GM18867 (cell line): Measurements from ENCODE around the gene WDR70.
"Not testable (repeated sequence)": the region's sequence is repeated elsewhere in the genome, so short reads cannot be mapped to it uniquely, and the experiment has no call there.

Source experiments
- ATAC-seq: cut with Tn5 transposase; IDR thresholded peaks from one replicate; pipeline ENCODE4 v1.9.1; 2021; ENCODE audit warnings: mild to moderate bottlenecking, moderate library complexity; ENCODE audit not compliant: unreplicated experiment

Gene WDR70

DNA sequence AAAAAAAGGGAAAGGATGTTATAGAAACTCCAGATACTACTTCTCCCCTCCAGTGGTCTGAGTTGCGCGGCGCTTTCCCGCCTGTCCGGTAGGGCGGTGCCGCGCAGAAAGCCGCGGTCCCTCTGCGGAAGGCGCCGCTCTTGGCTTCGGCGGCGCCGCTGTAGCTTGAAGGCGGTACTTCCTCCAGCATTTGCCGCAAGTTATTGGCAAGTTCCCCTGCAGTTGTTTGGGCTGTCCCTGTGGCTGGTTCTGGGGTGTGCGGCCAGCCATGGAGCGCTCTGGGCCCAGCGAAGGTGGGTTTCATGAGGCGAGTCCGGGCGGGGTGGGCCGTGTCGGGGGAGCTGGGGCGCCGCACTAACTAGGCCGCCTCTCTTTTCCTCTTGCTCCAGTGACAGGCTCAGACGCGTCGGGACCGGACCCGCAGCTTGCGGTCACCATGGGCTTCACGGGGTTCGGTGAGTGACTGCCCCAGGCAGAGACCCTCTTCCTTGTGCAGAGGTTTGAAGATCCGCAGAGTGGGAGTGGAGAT is at the start of gene WDR70:
TSS of gene WDR70 (plus strand) at position 219 of the 529 bp plus-strand sequence. CDS start at position 269, 50 bp downstream.
- ATAC-seq, result peak; percentile 100

DNA sequence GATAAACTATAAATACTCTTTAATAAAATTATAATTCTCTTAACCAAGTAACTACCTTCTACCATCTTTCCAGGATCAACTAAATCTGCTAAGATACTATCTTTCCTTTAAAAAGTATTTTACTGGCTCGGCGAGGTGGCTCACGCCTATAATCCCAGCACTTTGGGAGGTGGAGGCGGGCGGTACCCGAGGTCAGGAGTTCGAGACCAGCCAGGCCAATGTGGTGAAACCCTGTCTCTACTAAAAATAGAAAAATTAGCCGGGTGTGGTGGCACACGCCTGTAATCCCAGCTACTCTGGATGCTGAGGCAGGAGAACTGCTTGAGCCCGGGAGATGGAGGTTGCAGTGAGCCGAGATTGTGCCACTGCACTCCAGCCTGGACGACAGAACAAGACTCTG is 44.4 kb upstream of the WDR70 start:
- not testable (repeated sequence) for ATAC-seq

DNA sequence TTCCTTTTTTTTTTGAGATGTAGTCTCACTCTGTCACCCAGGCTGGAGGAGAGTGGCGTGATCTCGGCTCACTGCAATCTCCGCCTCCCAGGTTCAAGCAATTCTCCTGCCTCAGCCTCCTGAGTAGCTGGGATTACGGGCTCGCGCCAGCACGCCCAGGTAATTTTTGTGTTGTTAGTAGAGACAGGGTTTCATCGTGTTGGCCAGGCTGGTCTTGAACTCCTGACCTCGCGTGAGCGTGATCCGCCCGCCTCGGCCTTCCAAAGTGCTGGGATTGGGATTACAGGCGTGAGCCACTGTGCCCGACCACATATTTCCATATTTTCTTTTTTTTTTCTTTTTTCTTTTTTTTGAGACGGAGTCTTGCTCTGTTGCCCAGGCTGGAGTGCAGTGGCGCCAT is 36.4 kb upstream of the WDR70 start:
- ATAC-seq, result not testable (repeated sequence)

DNA sequence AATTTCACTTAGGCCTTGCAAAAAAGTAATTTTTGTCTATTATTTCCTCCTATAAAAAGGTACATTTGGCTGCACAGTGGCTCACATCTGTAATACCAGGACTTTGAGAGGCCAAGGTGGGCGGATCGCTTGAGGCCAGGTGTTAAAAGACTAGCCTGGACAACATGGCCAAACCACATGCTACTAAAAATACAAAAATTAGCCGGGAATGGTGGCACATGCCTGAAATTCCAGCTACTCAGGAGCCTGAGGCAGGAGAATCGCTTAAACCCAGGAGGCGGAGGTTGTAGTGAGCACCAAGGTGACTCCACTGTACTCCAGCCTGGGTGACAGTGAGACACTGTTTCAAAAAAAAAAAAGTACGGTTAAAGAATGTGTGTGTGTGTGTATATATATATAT is 24.0 kb upstream of the WDR70 start:
- no peak for ATAC-seq

DNA sequence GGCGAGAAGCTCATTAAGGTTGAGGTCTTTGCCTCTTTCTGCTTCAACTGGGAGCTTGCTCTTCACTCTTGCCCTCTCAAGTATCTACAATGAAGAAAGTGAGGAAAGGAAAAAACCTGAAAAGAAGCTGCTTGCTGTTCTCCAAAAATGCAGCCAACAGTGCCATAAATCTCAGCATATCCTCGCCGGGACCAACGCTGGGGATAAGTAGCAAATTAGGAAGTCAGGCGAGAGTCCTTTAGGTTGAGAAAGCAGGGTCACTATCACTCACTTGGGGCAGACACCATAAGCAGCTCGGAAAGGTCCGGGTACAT is 8.6 kb upstream of the WDR70 start:
- ATAC-seq, result no peak

DNA sequence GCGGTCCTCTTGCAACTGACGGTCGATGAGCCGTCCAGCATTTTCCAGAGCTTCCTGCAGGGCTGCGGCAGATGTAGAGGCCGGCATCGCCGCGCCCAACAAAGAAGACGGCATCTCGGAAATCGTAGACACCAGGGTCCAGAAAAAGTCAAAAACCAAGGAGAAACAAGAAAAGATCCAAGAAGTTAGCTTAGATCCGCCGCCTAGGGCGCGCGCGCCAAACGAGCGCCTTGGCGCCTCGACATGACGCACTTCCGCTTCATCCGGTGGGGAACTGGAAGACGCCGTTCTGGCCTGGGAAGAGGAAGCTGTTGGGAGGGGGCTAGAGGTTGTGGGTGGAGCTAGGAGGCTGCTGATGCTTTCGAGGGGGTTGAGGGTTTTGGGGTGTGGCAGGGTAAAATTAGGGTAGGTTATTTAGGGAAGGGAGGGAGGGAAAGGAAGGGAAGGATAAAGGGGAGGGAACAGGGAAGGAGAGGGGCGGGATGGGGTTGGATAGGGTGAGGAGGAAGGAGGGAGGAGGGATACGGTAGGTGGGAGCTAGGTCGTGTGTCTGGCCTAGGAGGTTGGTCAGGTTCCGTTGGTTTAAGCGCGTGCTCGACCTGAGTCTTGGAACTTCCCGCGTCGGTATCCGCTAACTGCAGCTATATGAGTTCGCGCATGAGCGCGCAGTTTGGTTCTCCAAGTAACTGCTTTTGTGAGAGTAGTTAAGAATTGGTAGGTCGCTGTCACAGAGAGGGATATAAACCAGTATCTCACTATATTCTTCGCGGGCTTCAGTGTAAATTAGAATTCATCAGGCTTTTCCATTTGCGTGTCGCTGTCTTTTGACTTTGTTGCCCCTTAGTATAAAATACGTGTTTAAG is 8.0 kb upstream of the WDR70 start, which contains the start of gene NUP155:
TSS of gene NUP155 (minus strand) at position 243 of the 863 bp plus-strand sequence. CDS start at position 114, 129 bp downstream.
- ATAC-seq, result peak; percentile 91

DNA sequence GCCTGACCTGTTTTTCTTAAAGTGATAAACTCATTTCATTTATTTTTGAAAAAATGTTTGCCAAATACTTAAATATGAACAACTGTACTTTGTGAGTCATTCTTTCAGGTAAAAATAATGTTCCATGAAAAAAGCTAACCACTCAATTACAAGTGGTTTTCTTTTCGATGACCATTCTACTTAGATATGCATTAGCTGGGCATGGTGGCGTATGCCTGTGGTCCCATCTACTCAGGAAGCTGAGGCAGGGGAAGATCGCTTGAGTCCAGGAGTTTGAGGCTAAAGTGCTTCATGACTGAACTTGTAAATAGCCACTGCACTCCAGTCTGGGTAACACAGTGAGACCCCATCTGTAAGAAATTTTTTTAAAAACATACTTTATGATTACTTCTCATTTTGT is 4.0 kb upstream of the WDR70 start:
- no peak for ATAC-seq

DNA sequence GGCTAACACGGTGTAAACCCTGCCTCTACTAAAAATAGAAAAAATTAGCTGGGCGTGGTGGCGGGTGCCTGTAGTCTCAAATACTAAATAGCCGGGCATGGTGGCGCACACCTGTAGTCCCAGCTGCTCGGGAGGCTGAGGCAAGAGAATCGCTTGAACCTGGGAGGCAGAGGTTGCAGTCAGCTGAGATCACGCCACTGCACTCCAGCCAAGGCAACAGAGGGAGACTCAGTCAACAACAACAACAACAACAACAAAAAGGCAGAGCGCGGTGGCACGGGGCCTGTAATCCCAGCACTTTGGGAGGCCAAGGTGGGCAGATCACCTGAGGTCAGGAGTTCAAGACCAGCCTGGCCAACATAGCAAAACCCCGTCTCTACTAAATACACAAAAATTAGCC is 1.1 kb upstream of the WDR70 start:
- ATAC-seq, result not testable (repeated sequence)

DNA sequence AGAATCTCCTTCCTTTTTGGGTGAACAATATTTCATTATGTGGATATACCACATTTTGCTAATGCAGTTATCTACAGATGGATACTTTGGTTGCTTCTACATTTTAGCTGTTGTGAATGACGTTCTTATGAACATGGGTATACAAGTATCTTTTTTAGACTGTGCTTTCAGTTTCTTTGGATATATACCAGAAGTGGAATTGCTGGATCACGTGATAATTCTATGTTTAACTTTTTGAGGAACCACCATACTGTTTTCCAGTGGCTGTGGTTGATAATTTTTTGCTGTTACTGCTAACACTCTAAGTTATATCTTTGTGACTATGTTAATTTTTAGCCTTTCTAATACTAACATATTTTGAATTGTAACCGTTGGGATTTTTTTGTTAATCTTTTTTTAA is 12.5 kb downstream of the WDR70 start:
- no peak for ATAC-seq

DNA sequence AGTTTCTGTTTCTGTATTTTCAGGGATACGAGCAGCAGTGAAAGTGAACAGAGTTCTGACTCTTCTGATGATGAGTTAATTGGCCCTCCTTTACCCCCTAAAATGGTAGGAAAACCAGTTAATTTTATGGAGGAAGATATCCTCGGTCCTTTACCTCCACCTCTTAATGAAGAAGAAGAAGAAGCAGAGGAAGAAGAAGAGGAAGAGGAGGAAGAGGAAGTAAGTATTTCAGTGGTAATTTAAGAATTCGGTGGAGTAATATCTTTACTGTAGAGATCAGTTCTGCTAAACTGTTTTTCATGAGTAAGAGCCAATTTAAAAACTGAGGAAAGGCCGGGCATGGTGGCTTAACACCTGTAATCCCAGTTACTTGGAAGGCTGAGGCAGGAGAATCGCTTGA is 17.2 kb downstream of the WDR70 start:
- no peak for ATAC-seq

DNA sequence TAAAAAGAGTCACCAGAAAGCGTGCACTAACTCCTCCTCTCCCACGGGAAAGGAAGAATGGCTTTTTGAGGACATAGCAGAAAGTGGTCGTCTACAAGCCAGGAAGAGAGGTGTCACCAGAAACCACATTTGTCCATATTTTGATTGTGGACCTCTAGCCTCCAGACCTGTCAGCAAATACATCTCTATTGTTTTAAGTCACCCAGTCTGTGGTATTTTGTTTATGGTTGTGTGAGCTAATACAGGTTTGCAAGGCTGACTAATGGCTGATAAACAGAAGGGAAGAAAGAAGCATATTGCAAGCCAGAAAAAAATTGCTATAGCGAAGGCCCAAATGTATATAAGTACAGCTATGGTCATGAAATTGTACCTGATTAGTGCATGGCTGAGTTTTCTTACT is 21.4 kb downstream of the WDR70 start:
- ATAC-seq, result no peak

DNA sequence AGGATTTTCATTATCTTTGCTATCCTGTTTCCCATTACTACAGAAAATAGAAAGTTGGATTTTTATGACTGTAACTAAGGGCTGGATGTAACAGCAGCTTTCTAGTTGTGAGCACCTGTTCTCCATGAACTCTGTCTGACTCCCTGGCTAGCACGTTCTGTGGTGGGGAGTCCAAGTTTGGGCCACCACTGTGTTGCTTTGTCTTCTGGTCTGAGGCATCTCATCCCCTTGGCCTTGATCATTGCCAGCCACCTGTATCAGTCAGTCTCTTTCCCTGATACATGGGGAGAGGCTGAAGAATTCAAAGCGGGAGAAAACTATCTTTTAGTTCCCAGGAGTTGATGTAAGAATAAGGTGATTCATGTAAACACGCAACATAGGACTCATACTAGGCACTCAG is 33.4 kb downstream of the WDR70 start:
- no peak for ATAC-seq

DNA sequence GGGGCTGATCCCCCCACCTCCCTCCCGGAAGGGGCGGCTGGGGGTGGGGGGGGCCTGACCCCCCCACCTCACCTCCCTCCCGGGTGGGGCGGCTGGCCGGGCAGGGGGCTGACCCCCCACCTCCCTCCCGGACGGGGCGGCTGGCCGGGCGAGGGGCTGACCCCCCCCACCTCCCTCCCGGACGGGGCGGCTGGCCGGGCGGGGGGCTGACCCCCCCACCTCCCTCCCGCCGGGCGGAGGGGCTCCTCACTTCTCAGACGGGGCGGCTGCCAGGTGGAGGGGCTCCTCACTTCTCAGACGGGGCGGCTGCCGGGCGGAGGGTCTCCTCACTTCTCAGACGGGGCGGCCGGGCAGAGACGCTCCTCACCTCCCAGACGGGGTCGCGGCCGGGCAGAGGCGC is 36.3 kb downstream of the WDR70 start:
- ATAC-seq, result not testable (repeated sequence)

DNA sequence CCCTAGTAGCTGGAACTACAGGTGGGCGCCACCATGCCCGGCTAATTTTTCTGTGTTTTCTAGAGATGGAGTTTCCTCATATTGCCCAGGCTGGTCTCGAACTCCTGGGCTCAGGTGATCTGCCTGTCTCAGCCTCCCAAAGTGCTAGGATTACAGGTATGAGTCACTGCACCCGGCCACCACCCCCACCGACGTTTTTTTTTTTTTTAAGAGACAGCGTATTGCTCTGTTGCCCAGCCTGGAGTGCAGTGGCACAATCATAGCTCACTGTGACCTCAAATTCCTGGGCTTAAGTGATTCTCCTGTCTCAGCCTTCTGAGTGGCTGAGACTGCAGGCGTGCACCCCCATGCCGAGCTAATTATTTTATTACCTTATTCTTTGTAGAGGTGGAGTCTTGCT is 38.2 kb downstream of the WDR70 start:
- no peak for ATAC-seq

DNA sequence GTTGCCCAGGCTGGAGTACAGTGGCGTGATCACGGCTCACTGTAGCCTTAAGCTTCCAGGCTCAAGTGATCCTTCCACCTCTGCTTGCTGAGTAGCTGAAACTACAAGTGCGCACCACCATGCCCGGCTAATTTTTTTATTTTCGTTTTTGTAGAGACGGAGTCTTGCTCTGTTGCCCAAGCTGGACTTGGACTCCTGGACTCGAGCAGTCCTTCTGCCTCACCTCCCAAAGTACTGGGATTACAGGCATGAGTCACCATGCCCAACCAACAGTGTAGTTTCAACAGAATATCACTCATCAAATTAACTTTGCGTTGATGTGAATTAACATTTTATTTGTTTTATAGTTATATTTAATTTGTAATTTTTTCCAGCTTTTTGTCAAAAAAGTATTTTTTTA is 45.3 kb downstream of the WDR70 start:
- no peak for ATAC-seq

DNA sequence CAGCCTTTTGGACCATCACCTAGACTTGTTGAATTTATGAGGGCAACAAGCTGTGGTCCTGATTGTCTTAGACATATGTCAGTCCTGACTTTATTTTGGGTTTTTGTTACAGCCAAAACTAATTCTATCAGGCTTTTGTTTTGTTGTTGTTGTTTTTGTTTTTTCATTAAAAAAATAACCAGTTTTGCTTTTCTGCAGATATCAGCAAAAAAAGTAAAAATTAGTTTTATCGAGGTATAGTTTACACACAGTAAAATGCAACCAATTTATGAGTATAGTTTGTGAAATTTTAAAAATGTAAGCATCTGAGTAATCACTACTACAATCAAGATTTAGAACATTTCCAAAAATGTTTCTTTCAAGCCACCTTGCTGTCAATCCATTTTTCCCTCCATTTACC is 48.9 kb downstream of the WDR70 start:
- no peak for ATAC-seq

DNA sequence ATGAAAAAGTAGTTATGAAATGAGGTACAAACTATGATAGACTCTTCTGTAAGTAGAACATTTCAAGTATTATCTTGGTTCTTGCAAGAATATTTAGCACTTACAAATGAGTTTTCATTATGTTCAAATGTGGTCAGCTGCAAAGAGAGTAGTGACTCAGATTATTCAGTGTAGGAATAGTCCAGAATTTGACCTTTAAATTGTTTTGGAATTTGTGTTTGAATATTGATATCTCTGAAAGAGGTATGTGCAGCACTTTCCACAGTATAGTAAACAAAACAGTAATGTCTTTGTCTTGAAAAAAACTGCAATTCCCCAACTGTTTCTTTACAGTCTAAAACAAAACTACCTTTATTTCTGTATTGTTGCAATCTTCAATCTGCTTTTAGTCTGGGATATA is 56.1 kb downstream of the WDR70 start:
- ATAC-seq, result no peak

DNA sequence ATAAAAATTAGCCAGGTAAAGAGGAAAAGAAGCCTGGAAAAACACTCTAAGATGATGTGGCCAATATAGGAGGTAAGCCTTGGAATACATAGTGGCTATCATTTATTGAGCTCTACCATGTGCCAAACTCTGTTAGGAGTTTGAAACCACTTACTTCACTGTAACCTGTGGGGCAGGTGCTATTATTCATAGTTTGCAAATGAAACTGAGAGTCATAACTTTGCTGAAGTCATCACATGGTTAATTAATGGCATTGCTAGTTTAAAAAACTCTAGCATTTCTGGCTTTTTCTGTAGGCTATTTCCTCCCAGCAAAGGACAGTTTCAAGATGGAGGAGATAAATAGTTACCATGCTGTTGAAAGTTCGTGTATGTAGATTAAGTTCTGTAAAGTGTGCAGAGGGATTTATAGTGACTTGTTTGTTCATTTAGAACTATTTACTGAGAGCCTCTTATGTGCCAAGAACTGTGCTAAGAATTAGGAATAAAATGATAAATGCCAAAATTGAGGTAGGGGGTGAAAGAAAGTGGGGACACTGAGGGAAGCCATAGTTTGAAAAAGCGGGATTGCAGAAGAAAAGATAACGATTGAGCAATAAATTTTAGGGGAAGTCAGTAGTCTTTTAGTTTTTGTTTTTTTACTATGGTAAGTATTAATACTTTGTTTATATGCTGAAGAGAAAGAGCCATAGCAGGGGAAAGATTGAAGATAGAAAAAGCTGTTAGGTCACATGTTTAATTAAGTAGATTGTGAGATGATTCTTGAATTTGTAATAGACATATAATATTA is 57.2 kb downstream of the WDR70 start:
- ATAC-seq, result peak; percentile 89

DNA sequence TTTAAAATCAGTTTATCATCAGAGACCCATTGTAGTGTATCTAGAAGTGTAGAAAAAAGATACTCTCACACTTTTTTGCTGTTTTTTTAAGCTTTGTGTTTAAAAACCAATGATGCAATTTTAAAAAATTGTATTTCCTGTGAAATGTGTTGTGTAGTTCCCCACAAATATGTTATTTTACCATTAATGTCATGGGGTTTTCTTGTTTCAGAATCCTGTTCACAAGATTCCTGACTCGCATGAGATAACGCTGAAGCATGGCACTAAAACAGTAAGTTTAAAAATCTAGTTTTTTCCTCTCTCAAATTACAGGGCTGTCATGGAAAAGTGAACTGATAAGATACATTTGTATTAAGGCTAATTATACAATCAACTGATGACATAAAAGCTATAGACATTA is 58.6 kb downstream of the WDR70 start:
- no peak for ATAC-seq

DNA sequence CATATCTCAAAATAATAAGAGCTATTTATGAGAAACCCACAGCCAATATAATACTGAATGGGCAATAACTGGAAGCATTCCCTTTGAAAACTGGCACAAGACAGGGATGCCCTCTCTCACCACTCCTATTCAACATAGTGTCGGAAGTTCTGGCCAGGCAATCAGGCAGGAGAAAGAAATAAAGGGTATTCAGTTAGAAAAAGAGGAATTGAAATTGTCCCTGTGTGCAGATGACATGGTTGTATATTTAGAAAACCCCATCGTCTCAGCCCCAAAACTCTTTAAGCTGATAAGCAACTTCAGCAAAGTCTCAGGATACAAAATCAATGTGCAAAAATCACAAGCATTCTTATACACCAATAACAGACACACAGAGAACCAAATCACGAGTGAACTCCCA is 66.7 kb downstream of the WDR70 start:
- not testable (repeated sequence) for ATAC-seq

DNA sequence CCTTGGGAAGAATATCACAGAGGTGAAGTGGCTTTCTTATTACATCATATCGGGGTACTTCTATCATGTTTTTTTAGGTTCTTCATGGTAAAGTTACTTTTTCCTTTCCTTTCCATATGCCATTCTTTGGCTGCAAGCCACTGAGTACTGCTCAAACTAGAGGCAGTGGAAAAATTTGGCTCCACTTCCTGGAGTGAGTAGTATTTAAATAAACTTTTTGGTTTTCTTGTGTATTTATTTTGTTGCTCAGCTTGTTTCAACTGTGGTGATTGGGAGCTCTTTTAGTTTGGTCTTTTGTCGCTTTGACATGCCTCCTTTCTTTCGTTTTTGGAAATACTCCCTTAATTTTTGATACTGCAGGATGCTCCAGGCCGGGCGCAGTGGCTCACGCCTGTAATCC is 69.8 kb downstream of the WDR70 start:
- ATAC-seq, result no peak

DNA sequence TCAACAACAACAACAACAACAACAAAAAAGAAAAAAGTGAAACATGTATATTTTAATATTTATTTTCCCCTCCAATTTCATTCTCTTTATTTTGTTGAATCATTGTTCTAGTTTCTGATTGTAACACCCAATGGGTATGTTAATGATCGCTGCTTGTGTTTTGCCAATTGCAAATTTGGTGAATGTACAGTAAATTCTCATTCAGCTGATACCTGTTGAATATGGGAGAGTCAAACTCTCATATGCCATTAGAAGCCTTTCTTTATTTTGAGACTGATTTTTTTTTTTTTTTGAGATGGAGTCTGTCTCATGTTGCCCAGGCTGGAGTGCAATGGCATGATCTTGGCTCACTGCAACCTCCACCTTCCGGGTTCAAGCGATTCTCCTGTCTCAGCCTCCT is 72.9 kb downstream of the WDR70 start:
- ATAC-seq, result not testable (repeated sequence)
